Esophagus squamous epithelium (tissue), 4 donors: Measurements from ENCODE around the gene CCNY.

Experiments used
- CTCF ChIP-seq, 6 experiments: fragments of 450-650 bp in 4 of 6; fragments of 200-600 bp in 2 of 6; sonication (generic) in 2 of 6; IDR thresholded peaks; one replicate each; pipeline ENCODE4 v1.5.1; 2016 to 2019; ENCODE audit warnings: antibody characterized with exemption in 6 of 6, mild to moderate bottlenecking in 4 of 6, moderate library complexity in 4 of 6
- POLR2A ChIP-seq, 4 donors: fragments of 450-650 bp; IDR thresholded peaks; one replicate each; pipeline ENCODE4 v1.6.1; 2017; ENCODE audit warnings: antibody characterized with exemption in 4 of 4, mild to moderate bottlenecking in 4 of 4, moderate library complexity in 3 of 4

GRCh38 chr10:35608328-35608672 lies 272.0 kb downstream of the CCNY start:
- TF ChIP-seq CTCF (IDR thresholded peaks at IDR 0.05) (no peak), POLR2A (IDR thresholded peaks at IDR 0.05) (no peak)
